NCI-H187 treated with DMSO at 0.1 percent for 48 hours (cell line): ENCODE data around the gene SLC47A2.

Experiments used
- DNase-seq: peaks from one replicate; lab custom pipeline; 2025; lab: John Stamatoyannopoulos, UW

Gene SLC47A2

GRCh38 chr17:19727501-19728078, 11.2 kb upstream of the SLC47A2 start:
- no peak for DNase-seq

GRCh38 chr17:19726631-19727376, 10.4 kb upstream of the SLC47A2 start:
- no peak for DNase-seq

DNA sequence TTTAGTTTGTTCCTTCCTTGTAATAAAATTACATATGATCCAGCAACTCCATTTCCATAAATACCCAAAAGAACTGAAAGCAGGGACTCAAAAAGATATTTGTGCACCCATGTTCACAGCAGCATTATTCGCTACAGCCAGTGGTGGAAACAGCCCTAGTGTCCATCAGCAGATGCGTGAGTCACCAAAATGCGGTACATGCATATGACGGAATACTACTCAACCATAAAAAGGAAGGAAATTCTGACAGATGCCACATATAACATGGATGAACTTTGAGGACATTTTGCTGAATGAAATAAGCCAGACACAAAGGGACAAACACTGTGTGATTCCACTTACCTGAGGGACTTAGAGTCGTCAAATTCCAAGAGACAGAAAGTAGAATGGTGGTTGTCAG, 9.1 kb upstream of the SLC47A2 start:
- DNase-seq: no peak

DNA sequence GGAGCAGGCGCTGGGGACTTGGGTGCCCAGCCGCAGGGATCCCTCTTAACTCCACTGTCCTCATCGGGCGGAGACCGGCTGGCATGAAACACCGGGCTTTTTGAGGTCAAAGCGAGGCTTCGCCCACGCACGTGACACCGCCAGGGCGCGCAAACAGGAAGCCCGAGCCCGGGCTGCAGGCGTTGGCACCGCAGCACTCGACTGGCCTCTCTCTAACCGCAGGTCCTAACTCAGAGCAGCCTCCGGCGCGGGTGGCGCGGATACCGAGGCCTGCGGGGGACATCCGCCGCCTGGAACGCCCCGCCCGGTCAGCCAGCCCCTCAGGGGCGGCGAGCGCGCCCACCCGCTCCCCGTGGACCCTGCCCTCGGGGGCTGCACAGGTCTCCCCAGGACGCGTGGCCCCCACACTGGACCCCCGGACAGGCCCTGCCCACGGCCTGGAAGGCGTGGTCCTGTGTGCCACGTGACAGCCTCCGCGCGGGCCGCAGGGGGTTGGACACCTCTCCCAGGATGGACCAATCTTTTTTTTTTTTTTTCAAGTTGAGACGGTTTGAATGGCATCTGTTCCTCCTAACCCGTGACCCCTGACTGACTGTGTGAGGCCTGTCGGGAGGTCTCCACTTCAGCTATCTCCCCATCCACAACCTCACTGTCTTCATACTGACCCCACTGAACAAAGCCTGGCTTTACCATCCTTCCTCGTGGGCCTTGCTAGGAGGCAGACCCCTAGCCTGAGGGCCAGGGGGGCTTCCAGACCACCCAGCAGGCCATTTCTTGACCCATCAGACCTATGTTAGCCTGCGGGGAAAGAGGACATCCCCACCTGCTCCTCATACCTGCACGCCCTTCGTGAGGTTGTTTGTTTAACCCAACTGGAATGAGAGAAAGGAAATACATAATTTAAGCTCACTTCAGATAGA, 8.4 kb upstream of the SLC47A2 start:
- no peak for DNase-seq

DNA sequence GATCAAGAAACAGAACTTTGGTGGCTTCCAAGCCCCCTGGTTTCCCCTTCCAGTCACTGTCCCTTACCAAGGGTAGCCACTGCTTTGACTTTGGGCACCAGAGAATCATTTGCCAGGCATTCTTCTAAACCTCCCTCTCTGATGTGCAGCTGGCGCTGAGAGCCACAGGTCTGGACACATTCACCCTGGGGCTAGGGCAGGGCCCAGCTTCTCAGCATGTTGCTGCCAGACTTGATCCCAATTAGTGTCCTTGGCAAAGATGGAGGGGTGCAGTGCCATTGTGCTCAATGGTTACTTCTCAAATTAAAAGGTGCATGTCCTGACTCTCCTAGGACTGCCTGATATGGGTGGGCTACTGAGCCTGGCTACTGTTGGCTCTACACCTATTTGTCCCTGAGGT, 7.6 kb upstream of the SLC47A2 start:
- DNase-seq: no peak

GRCh38 chr17:19720631-19721426, 4.4 kb upstream of the SLC47A2 start:
- DNase-seq: no peak

- DNase-seq: no peak
Measured at GRCh38 chr17:19720210-19720475, 3.8 kb upstream of the SLC47A2 start.

- DNase-seq: no peak
Measured at GRCh38 chr17:19719355-19720209, 3.2 kb upstream of the SLC47A2 start.

- DNase-seq: no peak
Measured at GRCh38 chr17:19718613-19719354, 2.4 kb upstream of the SLC47A2 start.

GRCh38 chr17:19718041-19718612, 1.7 kb upstream of the SLC47A2 start:
- DNase-seq: no peak

DNA sequence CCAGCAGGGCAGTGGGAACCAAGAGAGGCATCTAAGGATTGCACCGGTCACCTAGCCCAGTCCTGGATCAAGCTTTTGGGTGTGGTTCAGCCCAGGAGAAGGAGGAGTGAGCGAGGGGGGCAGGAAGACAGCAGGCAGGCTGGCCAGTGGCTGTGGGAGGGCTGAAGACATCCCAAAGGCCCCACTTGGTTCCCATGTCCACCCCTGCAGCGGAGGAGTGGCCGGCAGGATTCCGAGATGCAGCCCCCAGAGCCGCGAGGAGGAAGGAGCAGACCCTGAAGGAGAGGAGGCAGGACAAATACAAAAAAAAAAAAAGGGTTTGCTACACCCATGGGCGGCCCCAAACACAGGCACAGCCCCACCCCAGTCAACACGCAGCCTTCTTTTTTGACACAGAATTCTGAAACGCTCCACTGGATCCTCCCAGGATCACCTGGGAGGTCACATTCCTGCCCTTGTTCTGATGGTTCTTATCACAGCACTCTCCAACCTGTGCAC, 1.1 kb upstream of the SLC47A2 start:
- no peak for DNase-seq

GRCh38 chr17:19717031-19717360, 612 bp upstream of the SLC47A2 start:
- DNase-seq: no peak

- DNase-seq: no peak
Measured at GRCh38 chr17:19714542-19715411, 1.6 kb downstream of the SLC47A2 start.

DNA sequence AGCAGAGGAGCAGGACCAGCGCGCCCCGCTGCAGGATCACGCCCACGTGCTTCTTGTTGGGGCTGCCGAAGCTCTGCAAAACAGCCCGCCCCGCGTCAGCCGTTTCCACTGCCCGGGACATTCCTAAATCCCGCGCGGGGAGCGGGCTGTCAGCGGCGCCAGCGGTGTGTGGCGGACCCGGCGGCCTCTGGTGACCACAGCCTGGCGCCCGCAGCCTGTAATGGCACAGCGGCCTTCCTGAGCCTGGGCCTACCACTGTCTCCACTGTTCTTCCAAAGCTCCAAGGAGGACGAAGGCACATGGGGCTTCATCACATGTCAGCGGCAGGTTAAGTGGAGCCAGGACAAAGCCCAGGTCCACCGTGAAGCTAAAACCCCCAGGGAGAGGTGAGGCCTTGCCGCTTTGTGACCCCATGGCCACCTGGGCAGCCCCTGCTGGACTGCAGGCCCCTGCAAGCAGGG, 2.5 kb downstream of the SLC47A2 start:
- no peak for DNase-seq

- no peak for DNase-seq
Measured at GRCh38 chr17:19713462-19713861, 2.9 kb downstream of the SLC47A2 start.

DNA sequence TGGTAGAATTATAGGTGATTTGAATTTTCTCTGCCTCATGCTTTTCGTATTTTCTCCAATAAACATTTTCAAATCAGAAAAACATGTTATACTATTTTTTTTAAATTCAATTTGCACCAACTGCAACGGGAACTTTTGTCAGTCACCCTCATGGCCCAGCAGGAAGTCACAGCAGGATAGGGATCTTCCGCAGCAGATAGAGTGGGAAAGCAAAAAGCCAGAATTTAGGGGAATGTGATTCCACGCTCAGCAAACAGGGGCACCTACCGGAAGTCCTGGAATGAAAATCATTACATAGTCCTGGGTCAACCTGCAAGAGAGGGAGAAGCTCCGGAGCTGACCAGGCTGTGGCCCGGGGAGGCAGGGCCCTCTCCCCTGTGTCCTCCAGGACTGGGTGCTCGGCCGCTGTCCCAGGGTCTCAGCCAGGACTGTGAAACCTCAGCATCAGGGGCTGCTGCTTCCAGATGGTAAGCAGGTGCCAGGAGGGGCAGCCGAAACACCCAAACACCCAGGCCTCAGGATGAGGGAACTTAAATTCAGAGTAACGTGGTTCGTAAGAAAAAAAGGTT, 3.9 kb downstream of the SLC47A2 start:
- DNase-seq: no peak

DNA sequence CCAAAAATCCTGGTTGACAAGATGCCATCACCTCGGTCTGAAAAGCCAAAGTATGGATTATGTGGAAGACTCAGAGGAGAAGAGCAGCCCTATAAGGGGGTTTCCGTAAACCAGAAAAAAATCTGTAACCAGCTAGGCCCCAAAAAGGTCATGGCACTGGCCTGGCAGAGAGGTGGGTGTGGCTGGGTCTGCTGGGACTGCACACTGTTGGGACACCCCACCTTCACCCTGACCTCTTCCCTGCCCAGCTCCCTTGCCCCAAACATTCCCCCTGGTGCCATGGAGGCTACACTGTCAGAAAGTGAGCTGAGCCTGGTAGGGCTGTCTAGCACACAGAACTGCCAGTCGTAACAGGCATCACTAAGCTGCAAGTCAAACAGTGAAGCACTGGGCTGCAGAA, 6.5 kb downstream of the SLC47A2 start:
- no peak for DNase-seq

DNA sequence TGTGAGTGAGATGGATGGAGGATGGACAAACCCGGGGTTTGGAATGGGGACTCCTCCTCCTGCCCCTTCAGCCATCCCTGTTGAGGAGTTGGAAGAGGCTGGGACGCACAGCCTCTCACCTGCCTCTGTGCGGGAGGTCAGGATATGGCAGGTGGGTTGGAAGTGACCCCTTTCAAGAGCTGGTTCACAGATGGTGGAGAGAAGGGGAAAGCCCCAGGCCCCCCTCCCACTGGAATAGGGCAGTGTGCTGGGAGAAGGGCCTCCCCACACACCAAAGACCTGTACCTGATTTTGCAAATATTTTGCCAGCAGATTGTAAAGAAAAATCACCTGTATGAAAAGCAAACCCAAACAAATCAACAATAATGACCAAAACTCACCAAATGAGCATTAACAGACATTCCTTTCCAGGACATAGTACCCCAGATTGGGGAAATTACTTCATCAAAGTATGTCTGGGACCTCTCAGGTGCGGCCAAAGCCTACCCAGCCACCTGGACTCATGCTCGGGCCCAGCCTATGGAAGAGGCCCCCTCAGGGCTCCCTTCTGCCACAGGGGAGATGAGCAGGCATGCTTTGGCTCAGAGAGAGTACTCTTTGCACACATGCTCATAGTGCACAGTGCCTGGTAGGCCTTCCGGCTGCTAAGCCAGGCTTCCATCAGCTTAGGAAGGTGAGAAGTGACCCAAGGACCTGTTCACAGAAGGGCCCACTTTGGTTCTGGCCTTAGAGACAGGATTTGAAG, 7.8 kb downstream of the SLC47A2 start:
- no peak for DNase-seq
